Adrenal gland (tissue), 12 donors: Measurements from ENCODE around the gene MAD1L1. TPM values are rescaled to one million over a fixed set of nuclear protein-coding genes. Genes with fewer than 3 reads are reported as not detected.

ENCODE experiments used
- DNase-seq, 7 donors: peaks; one replicate each; pipeline ENCODE4 v3.0.0-alpha.2; 2019 to 2020
- H3K27ac ChIP-seq, 5 donors: fragments of 200-600 bp; sonication (generic) in 4 of 5; 1 replicate in 3 of 5; 2 replicates in 2 of 5; pipeline versions ENCODE4 v1.5.1 to v1.8.0; 2016 to 2020; ENCODE audit warnings: mild to moderate bottlenecking in 1 of 5
- H3K27me3 ChIP-seq: fragments of 200-600 bp; 2 replicates; pipeline ENCODE4 v1.8.0; 2021
- H3K36me3 ChIP-seq, 2 donors: fragments of 200-600 bp; replicated peaks in 1 of 2; 1 replicate in 1 of 2; 2 replicates in 1 of 2; pipeline versions ENCODE4 v1.5.1 to v1.8.0; 2018 to 2022
- H3K4me1 ChIP-seq, 2 donors: fragments of 200-600 bp; replicated peaks in 1 of 2; 1 replicate in 1 of 2; 2 replicates in 1 of 2; pipeline versions ENCODE4 v1.5.1 to v1.8.0; 2018 to 2021
- H3K4me3 ChIP-seq, 4 donors: fragments of 200-600 bp; sonication (generic) in 3 of 4; one replicate each; pipeline ENCODE4 v1.5.1; 2016 to 2018
- H3K9me3 ChIP-seq, 3 donors: fragments of 200-600 bp; sonication (generic) in 1 of 3; replicated peaks in 1 of 3; 1 replicate in 2 of 3; 2 replicates in 1 of 3; pipeline versions ENCODE4 v1.5.1 to v1.8.0; 2016 to 2021
- CTCF ChIP-seq, 6 experiments: fragments of 450-650 bp in 4 of 6; fragments of 200-600 bp in 2 of 6; sonication (generic) in 1 of 6; IDR thresholded peaks; 1 replicate in 5 of 6; 2 replicates in 1 of 6; pipeline versions ENCODE4 v1.5.1 to v1.8.0; 2016 to 2021; ENCODE audit warnings: antibody characterized with exemption in 6 of 6, mild to moderate bottlenecking in 2 of 6, moderate library complexity in 1 of 6
- POLR2A ChIP-seq, 2 donors: fragments of 450-650 bp; IDR thresholded peaks; one replicate each; pipeline ENCODE4 v1.6.1; 2017; ENCODE audit warnings: antibody characterized with exemption in 2 of 2, mild to moderate bottlenecking in 2 of 2, moderate library complexity in 1 of 2
- WGBS, 4 donors: extraction: QIAGEN DNeasy Blood & Tissue Kit in 2 of 4; methylation state at CpG; one replicate each; pipeline versions ENCODE4 v1.1.5 to v1.1.7; 2013 to 2017; 5-methylcytosine and 5-hydroxymethylcytosine counted together
- intact Hi-C, 2 donors: fragments of 100-400 bp; cut with DNase I; formaldehyde crosslinking; loops; one replicate each; pipeline versions ENCODE4 v1.14.1 to v1.15.0; 2022 to 2023
- polyA plus RNA-seq, 3 donors: library from polyadenylated mRNA; stranded (reverse); fragments of 200-250 nt in 2 of 3; fragments of 350-450 nt in 1 of 3; fragmentation: Illumina TruSeq in 1 of 3; extraction: RNeasy Lipid Tissue Mini Kit (QIAGEN cat#74804) in 1 of 3; gene quantifications; one replicate each; pipeline ENCODE4 v1.2.3, GENCODE V29; 2013 to 2014
- total RNA-seq, 9 donors: library from RNA; depleted of rRNA in 4 of 9; stranded (reverse); fragments of >200 nt in 4 of 9; fragments of 120-200 nt in 1 of 9; fragmentation: NEBNext Ultra II Directional in 1 of 9; extraction: Animal tissue kit (Norgen Biotek cat#: 25700) in 1 of 9; gene quantifications; one replicate each; pipeline versions ENCODE4 v1.1.0 to v1.2.4, GENCODE V29; 2013 to 2023
- donor health status: healthy with polysubstance abuse.
- donor health status: Bipolar disorder and iron deficiency.
- donor health status: DM: yes; HTN: yes; CAD: no.
- donor health status: DM: no; HTN: no; CAD: no.
- donor health status: DM: no; HTN: no; CAD: no.
- donor health status: DM: yes; HTN: yes; CAD: no.

MAD1L1 gene
- total and polyA plus RNA-seq, 12 donors, result 6.7 to 87.7 (median 28.9) TPM

GRCh38 chr7:2241580-2242540, 9.1 kb upstream of the MAD1L1 start, which contains the start of the genes MRM2 and NUDT1:
MRM2 (minus strand) TSS chr7:2242205; CDS start chr7:2242169, 36 bp downstream.
NUDT1 (plus strand) TSS chr7:2242226; CDS start chr7:2244575, 2,349 bp downstream.
- H3K9me3 ChIP-seq, result no peaks in the 10 kb centered on the region
- DNase-seq, result peak; percentile 76 to 89 (median 84)
- no peak for TF ChIP-seq CTCF (IDR thresholded peaks at IDR 0.05)
- TF ChIP-seq POLR2A (IDR thresholded peaks at IDR 0.05), result peak; percentile 23 to 35
- WGBS, 4 donors, result 0 to 3% (median 1%) methylated on average over 10 to 81 of the region's 81 CpGs
- peaks cover 0 to 12% of the 10 kb centered on the region in 2 donors for H3K36me3 ChIP-seq
- peak within 1 kb of the TSS; percentile 63 to 98 (median 72) for H3K4me3 ChIP-seq
- H3K27ac ChIP-seq, result peak within 1 kb of the TSS in 2 of 5 donors; percentile 49 to 80
- H3K27me3 ChIP-seq, result no peaks in the 10 kb centered on the region
- intact Hi-C loops, result loop anchor here (10.0 kb wide), 2 partner anchors 103 to 113 kb away; partner anchors contain the start of gene EIF3B (in 1 of the 2)
- peaks cover 4 to 16% of the 10 kb centered on the region in 2 donors for H3K4me1 ChIP-seq

DNA sequence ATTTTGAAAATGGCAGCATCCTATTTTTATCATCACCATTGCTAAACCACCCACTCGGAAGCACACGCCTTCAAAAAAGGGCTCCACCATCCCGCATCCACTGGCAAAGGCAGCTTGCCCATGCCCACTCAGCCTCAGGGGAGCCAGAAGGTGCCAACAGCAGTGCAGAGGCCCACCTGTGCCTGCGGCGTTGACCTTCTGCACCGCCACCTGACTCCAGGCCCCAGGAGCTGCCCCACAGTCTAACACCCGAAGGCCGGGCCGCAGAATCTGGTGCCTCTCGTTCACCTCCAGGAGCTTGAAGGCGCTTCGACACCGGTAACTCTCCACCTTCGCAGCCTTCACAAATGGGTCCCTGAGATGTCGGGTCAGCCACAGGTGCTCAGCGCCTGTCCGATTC, 6.5 kb upstream of the MAD1L1 start:
- H3K4me1 ChIP-seq, result peaks cover 4 to 16% of the 10 kb centered on the region in 2 donors
- no peaks in the 10 kb centered on the region for H3K27me3 ChIP-seq
- H3K9me3 ChIP-seq, result no peaks in the 10 kb centered on the region
- intact Hi-C loops, result no loop called here
- no peak for TF ChIP-seq POLR2A (IDR thresholded peaks at IDR 0.05)
- TF ChIP-seq CTCF (IDR thresholded peaks at IDR 0.05), result no peak
- 90 to 97% (median 95%) methylated on average over 14 to 17 of the region's 17 CpGs for WGBS, 4 donors
- H3K36me3 ChIP-seq, result peaks cover 0 to 34% of the 10 kb centered on the region in 2 donors
- H3K4me3 ChIP-seq, result no peak overlapping the region
- no peak for DNase-seq
- no peak overlapping the region for H3K27ac ChIP-seq

- H3K27ac ChIP-seq, result peak overlapping the region in 4 of 5 donors; percentile 18 to 90 (median 57)
- DNase-seq, result peak in 6 of 7 donors; percentile 42 to 75 (median 60)
- 74 to 84% (median 81%) methylated on average over 12 of the region's 12 CpGs for WGBS, 4 donors
Observed at GRCh38 chr7:2237109-2237602, 4.4 kb upstream of the MAD1L1 start.

More at GRCh38 chr7:2237109-2237602, 4.4 kb upstream of the MAD1L1 start:
- Histone ChIP-seq H3K27me3 (no peaks in the 10 kb centered on the region), H3K36me3 (peaks cover 0 to 34% of the 10 kb centered on the region in 2 donors), H3K9me3 (no peaks in the 10 kb centered on the region), H3K4me1 (peaks cover 4 to 16% of the 10 kb centered on the region in 2 donors), H3K4me3 (no peak overlapping the region)
- no peak for TF ChIP-seq CTCF (IDR thresholded peaks at IDR 0.05)
- TF ChIP-seq POLR2A (IDR thresholded peaks at IDR 0.05), result no peak
- intact Hi-C loops, result no loop called here
